ENCODE measurements around the gene BARHL1.

The BARHL1 gene

GRCh38 chr9:132582276-132582785 is at the start of gene BARHL1:
TSS of gene BARHL1 (plus strand) at chr9:132582606. CDS start at chr9:132582798, 192 bp downstream.
- no peak for DNase-seq (ENCODE audit: low read depth in 2 of 2, low spot score in 1 of 2)

GRCh38 chr9:132534832-132535231 is 47.6 kb upstream of the BARHL1 start:
- no peak for DNase-seq (ENCODE audit: low read depth in 2 of 2, low spot score in 1 of 2)

- DNase-seq (ENCODE audit: low read depth in 2 of 2, low spot score in 1 of 2): no peak
Measured at GRCh38 chr9:132536124-132536523, 46.3 kb upstream of the BARHL1 start.

- DNase-seq (ENCODE audit: low read depth in 2 of 2, low spot score in 1 of 2): no peak
Measured at GRCh38 chr9:132537352-132537751, 45.1 kb upstream of the BARHL1 start.

GRCh38 chr9:132538071-132538470 is 44.3 kb upstream of the BARHL1 start:
- no peak for DNase-seq (ENCODE audit: low read depth in 2 of 2, low spot score in 1 of 2)

GRCh38 chr9:132539096-132539495 is 43.3 kb upstream of the BARHL1 start:
- DNase-seq (ENCODE audit: low read depth in 2 of 2, low spot score in 1 of 2): no peak

GRCh38 chr9:132541051-132541450 is 41.4 kb upstream of the BARHL1 start:
- no peak for DNase-seq (ENCODE audit: low read depth in 2 of 2, low spot score in 1 of 2)

- DNase-seq (ENCODE audit: low read depth in 2 of 2, low spot score in 1 of 2): no peak
Measured at GRCh38 chr9:132541870-132542830, 40.3 kb upstream of the BARHL1 start.

- DNase-seq (ENCODE audit: low read depth in 2 of 2, low spot score in 1 of 2): no peak
Measured at GRCh38 chr9:132543251-132543650, 39.2 kb upstream of the BARHL1 start.

- DNase-seq (ENCODE audit: low read depth in 2 of 2, low spot score in 1 of 2): no peak
Measured at GRCh38 chr9:132543960-132544359, 38.4 kb upstream of the BARHL1 start.

GRCh38 chr9:132545578-132545977 is 36.8 kb upstream of the BARHL1 start:
- no peak for DNase-seq (ENCODE audit: low read depth in 2 of 2, low spot score in 1 of 2)

- no peak for DNase-seq (ENCODE audit: low read depth in 2 of 2, low spot score in 1 of 2)
Measured at GRCh38 chr9:132546148-132547051, 36.0 kb upstream of the BARHL1 start.

- no peak for DNase-seq (ENCODE audit: low read depth in 2 of 2, low spot score in 1 of 2)
Measured at GRCh38 chr9:132547052-132547431, 35.4 kb upstream of the BARHL1 start.

GRCh38 chr9:132547436-132547835 is 35.0 kb upstream of the BARHL1 start:
- no peak for DNase-seq (ENCODE audit: low read depth in 2 of 2, low spot score in 1 of 2)

- DNase-seq (ENCODE audit: low read depth in 2 of 2, low spot score in 1 of 2): no peak
Measured at GRCh38 chr9:132547976-132548730, 34.3 kb upstream of the BARHL1 start.

- DNase-seq (ENCODE audit: low read depth in 2 of 2, low spot score in 1 of 2): no peak
Measured at GRCh38 chr9:132548751-132549640, 33.4 kb upstream of the BARHL1 start.

- DNase-seq (ENCODE audit: low read depth in 2 of 2, low spot score in 1 of 2): no peak
Measured at GRCh38 chr9:132551556-132551955, 30.9 kb upstream of the BARHL1 start.

- no peak for DNase-seq (ENCODE audit: low read depth in 2 of 2, low spot score in 1 of 2)
Measured at GRCh38 chr9:132552041-132552440, 30.4 kb upstream of the BARHL1 start.

- DNase-seq (ENCODE audit: low read depth in 2 of 2, low spot score in 1 of 2): no peak
Measured at GRCh38 chr9:132554755-132555154, 27.7 kb upstream of the BARHL1 start.

GRCh38 chr9:132555528-132555927 is 26.9 kb upstream of the BARHL1 start:
- DNase-seq (ENCODE audit: low read depth in 2 of 2, low spot score in 1 of 2): no peak
